NCI-H748 (cell line): Measurements from ENCODE around the gene LRRC4B.
A peak's percentile ranks its signal among the peaks of the same experiment; 100 is the strongest.
"Not testable (repeated sequence)": the region's sequence is repeated elsewhere in the genome, so short reads cannot be mapped to it uniquely, and the experiment has no call there.

Experiments
- DNase-seq: peaks from one replicate; lab custom pipeline; 2025; ENCODE audit not compliant: unreplicated experiment; lab: John Stamatoyannopoulos, UW

Gene LRRC4B

DNA sequence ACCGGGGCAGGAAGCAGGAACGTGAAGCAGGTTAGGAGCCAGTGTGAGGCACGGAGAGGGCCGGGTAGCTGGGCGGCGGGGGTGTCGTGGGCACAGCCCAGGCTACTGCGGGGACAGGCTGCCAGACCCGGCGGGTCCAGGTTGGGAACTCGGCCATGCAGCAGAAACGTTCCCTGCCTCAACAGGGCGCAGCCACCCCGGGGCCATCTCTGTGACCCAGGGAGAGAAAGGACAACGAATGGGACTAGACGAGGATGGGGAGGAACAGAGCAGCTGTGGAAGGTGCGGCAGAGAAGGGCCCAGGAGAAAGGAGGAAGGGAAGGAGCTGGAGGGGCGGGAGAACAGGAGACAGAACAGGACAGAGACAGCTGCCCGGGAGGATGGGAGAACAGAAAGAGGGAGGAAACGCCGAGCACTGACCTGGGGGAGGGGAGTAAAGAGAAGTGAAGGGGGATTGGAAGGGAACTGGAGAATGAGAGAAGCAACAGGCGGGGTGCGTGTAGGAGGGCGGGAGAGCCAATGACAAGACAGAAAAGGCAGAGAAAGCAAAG is 78.7 kb downstream of the LRRC4B start:
- DNase-seq: no peak

DNA sequence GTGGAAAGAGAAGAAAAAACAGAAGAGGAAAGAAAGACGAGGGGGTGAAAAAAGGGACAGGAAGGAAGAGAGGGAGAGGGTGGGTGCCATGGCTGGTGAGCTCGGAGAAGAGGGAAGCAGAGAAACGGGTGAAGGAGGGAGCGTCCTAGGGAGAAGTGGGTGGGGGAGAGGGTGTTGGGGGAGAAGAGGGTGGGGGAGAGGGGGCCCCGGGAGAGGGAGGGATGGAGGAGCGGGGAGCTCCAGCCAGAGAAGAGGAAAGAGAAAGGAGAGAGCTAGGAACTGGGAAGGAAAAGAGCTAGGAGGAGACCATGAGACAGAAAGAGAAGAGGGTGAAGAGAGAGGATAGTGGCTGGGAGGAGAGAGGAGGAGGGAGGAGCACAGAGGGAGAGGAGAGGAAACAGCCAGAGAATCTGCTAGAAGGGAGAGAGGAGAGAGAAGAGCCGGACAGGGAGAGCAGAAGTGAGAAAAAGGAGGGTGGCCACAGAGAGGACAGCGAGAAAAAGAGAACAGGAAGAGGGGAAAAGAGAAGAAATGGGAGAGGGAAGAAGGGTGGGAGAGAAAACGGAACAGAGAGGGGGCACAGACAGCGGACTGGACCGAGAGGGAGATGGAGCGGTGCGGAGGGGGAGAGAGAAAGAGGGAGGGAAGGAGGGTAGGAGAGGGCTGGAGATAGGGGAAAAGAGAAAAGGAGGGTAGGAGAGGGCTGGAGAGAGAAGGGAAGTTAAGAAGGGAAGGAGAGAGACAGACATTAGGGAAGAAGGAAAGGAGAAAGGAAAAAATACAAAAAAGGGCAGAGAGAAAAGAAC is 79.6 kb downstream of the LRRC4B start:
- no peak for DNase-seq

DNA sequence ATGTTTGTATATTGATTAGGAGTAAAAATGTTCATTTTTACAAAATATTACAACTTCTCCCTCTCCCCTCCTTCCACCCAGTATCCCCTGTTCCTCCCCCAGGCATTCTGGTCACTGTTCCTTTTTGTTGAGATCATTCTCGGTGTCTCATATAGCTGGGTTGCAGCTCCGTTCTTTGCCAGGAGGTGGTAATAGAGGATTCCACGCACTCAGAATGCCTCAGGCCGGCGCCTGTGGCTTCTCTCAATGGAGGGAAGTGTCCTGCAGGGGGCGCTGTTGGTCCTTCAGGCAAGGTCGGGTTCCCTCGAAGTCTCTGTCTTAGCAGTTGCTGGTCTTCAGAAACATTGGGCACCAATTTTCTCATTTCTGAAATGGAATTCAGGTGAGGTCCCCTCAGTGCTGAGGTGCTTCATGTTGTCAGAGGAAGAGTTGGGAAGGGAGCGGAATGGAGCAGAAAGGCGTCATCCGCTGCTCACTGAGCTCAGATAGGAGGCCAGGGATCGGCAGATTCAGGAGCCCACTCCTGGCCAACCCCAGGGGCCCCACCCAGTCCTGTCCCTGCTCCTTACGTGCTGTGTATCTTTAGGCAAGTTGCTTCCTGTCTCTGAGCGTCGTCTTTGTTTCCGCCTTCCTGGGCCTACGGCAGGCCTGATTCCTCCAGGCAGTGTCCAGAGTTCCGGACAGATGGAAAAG is 81.3 kb downstream of the LRRC4B start:
- DNase-seq: peak; percentile 54

DNA sequence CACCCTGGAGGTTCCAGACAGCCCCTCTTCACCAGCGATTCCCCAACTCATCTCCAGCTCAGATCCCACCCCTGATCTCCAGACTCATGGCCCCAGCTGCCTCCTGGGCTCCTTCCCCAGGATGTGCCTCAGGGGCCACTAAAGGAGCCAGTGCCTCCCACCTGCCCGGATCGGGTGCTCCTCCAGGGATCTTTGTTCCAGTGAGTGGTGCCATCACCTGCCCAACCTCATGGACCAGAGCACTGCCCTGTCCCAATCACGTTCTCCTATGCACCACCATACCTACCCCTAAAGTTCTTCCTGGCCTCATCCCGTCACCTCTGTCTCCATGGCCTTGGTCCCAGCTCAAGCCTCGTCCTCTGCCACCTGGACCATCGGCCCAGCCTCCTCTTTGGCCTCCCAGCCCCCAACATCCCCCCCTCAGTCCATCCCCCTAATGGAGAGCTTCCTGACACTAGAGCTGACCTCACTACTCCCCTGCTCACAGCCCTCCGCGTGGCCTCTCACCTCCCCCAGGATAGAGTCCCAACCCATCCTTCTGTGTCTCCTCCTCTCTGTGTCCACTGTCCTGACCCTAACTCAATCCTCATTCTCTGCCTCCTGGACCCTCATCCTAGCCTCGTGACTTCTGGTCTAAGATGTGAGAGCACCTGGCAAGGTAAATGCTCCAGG is 82.8 kb downstream of the LRRC4B start:
- DNase-seq: no peak

DNA sequence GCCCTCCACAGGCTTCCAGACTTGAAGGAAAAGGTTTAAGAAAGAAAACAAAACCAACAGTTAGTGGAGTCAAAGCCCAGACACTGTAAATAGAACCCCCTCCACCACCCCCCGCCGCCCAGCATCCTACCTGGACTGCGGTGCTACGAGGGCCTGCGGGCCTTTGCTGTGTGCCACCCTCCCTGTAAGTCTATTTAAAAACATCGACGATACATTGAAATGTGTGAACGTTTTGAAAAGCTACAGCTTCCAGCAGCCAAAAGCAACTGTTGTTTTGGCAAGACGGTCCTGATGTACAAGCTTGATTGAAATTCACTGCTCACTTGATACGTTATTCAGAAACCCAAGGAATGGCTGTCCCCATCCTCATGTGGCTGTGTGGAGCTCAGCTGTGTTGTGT is 85.3 kb downstream of the LRRC4B start:
- no peak for DNase-seq

DNA sequence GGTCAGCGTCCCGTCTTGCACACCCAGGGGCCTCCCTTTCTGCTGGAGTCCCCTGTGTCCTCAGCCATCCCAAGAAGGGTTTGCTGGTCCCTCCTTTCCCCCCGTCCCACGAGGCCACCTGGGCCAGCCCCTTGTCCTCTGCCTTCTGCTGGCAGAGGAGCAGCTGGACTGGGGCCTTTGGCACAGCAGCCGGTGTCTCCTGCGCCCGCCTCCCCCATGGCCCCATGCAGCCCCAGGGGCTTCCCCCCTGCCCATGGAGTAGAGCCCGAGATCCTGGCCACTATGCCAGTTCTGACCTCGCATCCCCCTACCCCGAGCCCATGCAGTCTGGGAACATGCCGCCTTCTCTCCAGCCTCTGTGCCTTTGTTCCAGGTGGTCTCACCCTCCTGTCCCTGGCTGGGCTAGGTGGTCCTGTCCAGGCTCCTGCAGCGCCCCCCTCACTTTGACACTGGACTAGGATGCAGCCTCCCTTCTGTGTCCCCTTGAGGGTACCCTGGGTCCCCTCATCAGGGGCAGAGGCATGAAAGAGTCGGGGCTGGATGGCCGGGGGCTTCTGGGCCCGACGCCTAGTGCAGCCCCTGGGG is 85.9 kb downstream of the LRRC4B start:
- DNase-seq: no peak

DNA sequence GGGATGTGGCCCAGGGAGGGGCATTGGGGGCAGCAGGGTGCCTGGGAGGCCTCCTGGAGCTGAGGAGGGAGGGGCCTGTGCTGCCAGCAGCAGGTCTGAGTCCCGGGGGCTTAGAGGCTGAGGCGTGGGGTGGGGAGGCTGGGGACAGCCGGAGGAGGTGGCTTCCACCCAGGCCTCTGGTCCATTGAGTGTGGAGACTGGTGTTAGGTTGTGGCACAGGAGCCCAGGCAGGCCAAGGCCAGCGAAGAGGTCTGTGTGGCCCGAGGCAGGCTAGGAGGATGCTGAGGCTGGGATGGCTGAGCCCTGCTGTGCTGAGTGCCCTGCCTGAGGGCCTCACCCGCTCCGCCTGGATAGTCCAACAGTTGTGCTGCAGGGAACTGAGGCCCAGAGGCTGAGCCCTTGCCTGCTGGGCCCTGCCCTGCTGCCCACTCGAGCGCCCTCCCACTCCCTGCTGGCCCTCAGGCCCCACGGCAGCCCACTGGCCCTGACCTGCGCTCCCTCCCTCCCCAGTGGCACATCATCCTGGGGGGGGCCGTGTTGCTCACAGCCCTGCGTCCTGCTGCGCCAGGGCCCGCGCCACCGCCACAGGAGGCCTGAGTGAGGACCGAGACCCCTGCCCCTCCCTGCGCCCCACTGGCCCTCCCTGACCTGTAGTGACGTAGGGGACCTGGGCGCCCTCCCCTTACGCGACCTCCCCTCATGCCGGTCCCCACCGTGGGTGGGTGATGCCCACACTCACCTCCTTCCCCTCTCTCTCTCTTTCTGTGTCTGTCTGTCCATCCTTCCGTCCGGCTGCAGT is 86.7 kb downstream of the LRRC4B start:
- no peak for DNase-seq

DNA sequence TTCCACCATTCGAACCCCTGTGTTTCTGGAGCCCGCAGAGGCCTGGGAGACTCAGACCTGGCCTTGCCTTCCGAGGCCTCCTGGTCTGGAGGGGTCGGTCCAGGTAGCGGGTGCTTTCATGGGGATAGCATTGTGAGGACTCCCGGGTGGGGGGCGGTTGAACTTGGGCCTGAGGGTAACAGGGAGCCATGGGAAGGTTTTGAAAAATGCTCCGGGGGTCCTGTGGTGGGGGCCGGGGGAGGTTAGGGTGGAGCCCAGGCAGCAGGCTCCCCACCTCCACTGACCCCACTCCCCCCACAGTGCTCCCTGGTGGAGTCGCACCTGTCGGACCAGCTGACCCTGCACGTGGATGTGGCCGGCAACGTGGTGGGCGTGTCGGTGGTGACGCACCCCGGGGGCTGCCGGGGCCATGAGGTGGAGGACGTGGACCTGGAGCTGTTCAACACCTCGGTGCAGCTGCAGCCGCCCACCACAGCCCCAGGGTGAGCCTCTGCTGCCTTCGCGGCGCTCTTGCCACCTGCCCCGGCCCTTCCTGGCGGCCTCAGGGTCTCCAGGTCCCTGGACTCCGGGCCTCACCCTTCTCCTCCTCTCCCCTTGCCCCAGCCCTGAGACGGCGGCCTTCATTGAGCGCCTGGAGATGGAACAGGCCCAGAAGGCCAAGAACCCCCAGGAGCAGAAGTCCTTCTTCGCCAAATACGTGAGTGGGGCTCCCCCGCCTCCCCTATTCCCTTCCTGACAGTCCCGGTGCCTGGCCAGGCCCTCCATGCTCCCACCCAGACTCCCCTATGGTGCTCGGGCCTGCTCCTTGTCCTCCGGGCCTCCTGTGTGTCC is 87.7 kb downstream of the LRRC4B start:
- DNase-seq: no peak

DNA sequence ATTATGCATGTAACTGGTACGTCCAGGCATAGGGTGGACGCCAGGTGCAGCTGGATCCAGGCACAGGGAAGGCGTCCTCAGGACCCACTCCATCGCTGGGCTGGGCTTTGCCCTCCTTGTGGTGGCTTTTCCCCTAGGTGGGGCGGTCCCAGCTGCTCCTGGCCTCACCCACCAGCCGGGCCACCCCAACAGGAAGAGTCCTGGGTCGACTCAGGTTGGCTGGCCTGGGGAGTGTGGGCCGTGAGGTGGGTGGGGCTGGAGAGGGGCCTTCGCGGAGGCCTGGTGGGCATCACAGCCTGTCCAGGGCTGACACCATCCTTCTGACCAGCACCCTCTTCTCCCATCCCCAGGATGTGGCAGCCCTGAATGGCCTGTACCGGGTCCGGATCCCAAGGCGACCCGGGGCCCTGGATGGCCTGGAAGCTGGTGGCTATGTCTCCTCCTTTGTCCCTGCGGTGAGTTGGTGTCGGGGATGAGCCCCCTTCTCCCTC is 88.4 kb downstream of the LRRC4B start:
- no peak for DNase-seq

DNA sequence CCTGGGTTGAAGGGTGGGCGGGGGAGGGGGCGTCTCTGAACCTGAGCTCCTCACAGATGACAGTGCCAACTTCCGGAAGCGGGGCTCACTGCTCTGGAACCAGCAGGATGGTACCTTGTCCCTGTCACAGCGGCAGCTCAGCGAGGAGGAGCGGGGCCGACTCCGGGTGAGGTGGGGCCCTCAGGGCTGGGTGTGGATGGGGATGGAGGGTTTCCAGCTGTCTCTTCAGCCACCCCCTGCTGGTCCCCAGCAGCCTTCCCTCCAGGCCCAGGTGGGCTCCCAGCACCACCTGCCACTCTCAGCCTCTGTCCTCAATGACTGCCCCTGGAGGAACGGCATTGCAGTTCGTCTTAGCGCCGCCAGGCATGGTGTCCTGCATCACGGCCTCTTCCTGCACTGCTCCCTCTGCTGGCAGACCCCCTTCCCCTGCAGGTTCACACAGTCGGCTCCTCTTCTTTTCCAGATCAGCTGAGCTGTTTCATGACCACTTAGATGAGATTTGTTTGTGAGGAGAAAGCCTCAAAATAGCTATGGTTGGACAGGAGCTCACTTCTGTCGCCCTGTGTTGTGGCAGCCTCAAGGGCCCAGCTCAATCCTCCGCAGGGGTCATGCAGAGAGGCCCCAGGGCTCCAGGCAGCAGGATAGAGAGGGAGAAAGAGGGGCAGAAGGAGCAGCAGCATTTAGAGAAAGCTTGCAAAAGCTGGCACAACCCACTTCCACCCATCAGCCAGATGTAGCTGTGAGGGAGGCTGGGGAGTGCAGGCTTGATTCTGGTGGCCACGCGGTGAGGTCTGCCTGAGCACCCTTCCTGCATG is 89.1 kb downstream of the LRRC4B start:
- DNase-seq: no peak

DNA sequence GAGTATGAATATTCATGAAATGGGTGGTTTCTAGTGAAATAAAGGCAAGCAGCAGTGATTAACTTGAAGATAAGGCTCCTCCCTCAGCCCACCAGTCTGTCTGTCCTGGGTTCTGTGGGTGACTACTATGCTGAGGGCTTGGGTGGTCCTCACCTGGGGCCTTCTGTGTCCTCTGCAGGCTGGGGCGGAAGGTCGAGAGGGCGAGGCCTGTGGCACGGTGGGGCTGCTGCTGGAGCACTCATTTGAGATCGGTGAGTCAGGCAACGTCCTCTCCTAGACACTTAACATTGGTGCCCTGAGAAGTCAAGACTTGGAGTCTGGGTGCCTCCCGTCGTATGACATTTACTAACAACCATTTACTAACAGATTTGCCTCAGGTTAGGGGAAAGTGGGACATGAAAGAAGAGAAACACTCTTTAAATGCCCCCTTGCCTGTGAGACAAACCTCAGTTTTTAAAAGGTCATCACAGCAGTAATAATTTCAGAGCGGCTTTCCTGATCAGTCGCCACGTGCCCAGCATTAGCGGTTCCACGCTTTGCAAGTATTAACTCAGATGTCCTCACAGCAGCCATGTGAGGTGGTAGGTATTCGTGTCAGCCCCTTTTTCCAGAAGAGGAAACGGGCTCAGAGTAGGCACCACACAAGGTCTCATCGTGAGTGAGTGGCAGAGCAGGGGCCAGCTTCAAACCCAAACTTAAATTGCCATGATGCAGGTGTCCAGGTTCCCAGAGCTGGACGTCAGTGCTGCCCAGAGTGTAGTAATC is 90.3 kb downstream of the LRRC4B start:
- no peak for DNase-seq

DNA sequence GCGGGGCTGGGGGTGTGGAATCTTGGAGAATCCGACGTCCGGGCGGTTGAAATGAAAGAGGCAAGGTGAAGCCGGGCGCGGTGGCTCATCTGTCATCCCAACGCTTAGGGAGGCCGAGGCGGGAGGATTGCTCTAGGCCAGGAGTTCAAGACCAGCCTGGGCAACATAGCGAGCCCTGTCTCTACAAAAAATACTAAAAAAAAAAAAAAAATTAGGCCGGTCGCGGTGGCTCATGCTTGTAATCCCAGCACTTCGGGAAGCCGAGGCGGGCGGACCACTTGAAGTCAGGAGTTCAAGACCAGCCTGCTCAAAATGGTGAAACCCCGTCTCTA is 91.4 kb downstream of the LRRC4B start:
- no peak for DNase-seq

DNA sequence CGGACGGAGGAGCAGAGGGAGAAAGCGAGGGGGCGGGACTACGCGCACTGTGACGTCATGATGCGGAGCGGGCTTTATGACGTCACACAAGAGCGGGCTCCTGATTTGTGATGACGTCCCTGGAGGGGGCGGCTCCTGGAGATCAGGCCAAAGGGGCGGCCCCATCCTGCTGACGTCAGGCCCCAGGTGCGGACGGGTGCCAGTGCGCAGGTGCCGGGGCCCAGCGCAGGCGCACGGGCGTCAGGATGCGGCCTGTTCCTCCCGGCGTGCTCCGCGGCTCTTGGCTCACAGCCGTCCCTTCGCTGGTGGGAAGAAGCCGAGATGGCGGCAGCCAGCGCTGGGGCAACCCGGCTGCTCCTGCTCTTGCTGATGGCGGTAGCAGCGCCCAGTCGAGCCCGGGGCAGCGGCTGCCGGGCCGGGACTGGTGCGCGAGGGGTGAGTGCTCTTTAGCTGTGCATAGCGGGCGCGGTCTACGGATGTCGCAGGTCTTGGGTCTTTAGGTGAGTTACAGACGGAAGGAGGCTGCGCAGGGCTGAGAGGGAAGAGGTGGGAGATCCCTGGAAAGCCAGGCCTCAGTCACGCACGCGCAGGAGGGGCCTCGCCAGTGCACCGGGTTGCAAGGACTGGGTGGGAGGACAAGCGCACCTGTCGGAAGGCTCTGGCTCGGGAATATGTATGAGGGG is 91.9 kb downstream of the LRRC4B start, which contains the start of the genes EMC10 and GARIN5A:
EMC10 (plus strand) TSS at position 284 of the 683 bp plus-strand sequence; CDS start at position 322, 38 bp downstream.
GARIN5A (minus strand) TSS at position 625 of the 683 bp plus-strand sequence; CDS start at position 165, 460 bp downstream.
- DNase-seq: peak; percentile 98

DNA sequence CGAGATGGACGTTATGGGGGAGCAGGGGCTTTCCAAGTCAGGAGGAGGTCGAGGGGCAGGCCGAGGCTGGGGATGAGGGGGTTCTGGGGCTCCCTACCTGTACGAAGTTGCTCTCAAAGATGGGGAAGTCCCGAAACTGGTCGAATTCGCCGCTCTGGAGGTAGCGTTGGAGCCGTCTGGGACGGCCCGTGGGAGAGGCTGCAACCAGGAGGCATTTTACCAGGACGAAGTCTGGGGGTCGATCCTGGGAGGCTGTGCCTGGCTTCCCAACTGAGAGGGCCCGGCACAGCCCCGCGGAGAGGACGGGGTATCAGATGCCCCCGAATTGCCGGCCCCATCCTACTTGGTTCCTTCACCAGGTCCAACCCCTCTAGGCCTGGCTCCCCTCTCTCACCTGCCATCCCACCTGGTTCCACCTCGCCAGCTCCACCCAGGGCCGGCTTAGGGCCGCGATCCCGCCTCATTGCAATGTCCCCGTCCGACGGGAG is 92.5 kb downstream of the LRRC4B start:
- DNase-seq: no peak

DNA sequence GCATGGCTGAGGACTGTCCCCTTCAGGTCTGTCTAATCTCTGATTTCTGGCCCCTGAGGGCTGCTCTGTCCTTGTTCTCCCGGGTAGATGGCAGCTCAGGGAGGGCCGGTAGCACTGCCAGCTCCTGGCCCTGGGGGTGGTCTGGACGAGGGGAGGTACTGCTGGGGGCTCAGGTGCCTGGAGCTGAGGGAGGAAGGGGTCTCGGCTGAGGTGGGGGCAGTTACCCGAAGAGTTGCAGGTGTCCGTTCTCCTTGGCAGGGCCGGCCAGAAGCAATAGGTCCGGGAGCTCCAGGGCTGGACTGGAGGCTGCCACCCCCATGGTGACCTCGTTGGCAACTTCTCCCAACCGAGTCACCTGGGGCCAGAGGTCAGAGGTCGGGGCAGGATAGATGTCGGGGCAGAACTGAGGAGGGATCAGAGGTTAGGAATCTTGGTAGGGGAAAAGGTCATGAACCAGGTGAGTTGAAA is 93.1 kb downstream of the LRRC4B start:
- DNase-seq: no peak

DNA sequence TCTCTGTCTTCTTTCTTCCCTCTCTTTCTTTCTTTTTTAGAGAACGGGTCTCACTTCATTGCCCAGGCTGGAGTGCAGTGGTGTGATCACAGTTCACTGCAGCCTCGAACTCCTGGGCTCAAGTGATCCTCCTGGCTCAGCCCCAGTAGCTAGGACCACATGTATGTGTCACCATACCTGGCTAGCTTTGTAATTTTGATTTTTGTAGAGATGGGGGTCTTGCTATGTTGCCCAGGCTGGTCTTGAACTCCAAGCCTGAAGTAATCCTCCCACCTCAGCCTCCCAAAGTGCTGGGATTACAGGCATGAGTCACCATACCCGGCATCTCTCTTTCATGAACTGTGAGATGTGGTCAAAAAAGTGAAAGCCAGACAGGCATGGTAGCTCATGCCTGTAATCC is 94.9 kb downstream of the LRRC4B start:
- not testable (repeated sequence) for DNase-seq

DNA sequence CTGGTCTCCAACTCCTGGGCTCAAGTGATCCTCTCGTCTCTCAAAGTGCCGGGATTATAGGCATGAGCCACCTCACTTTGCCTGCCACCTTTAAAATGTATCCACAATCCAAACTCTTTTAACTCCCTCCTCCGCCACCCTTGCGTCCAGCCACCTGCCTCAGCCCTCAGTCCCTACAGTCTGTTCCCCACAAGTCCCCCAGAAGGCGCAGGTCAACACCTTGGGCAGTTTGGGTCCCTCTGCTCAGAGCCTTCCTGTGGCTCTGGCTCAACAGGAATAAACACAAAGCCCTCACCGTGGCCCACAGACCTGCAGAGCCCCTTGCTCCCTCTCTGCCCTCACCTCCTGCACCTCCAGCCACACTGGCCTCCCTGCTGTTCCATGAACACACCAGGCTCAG is 99.4 kb downstream of the LRRC4B start:
- DNase-seq: no peak
